ENCODE data around the gene ADAM20.

ADAM20 gene

GRCh38 chr14:70534904-70535303, at the start of gene ADAM20:
Gene ADAM20 (minus strand): TSS chr14:70535004. CDS start chr14:70524757, 10,247 bp downstream.
- H2AFZ ChIP-seq (ENCODE audit: low read length, unreplicated experiment), result no peak within 1 kb of the TSS
- H3K4me3 ChIP-seq (ENCODE audit: low read depth, low read length), result no peak within 1 kb of the TSS

GRCh38 chr14:70576891-70577290, 42.1 kb upstream of the ADAM20 start:
- H3K79me2 ChIP-seq (ENCODE audit: control insufficient read depth, insufficient read depth, low read length, unreplicated experiment), result no peaks in the 10 kb centered on the region
- no peak overlapping the region for H3K27ac ChIP-seq (ENCODE audit: low read depth, low read length)
- H2AFZ ChIP-seq (ENCODE audit: low read length, unreplicated experiment), result no peak overlapping the region
- no peak overlapping the region for H3K4me3 ChIP-seq (ENCODE audit: low read depth, low read length)
- no peaks in the 10 kb centered on the region for H3K27me3 ChIP-seq (ENCODE audit: insufficient read depth, low read length)
- no peaks in the 10 kb centered on the region for H3K4me1 ChIP-seq (ENCODE audit: control insufficient read depth, insufficient read depth, low read length, unreplicated experiment)
- peaks cover 13% of the 10 kb centered on the region for H3K36me3 ChIP-seq (ENCODE audit: insufficient read depth, low read length)

More at GRCh38 chr14:70534904-70535303, at the start of gene ADAM20:
- Histone ChIP-seq H3K79me2 (ENCODE audit: control insufficient read depth, insufficient read depth, low read length, unreplicated experiment) (no peaks in the 10 kb centered on the region), H3K27ac (ENCODE audit: low read depth, low read length) (no peak within 1 kb of the TSS), H3K27me3 (ENCODE audit: insufficient read depth, low read length) (no peaks in the 10 kb centered on the region), H3K36me3 (ENCODE audit: insufficient read depth, low read length) (no peaks in the 10 kb centered on the region), H3K4me1 (ENCODE audit: control insufficient read depth, insufficient read depth, low read length, unreplicated experiment) (no peaks in the 10 kb centered on the region)

GRCh38 chr14:70573050-70573449, 38.2 kb upstream of the ADAM20 start:
- Histone ChIP-seq H2AFZ (ENCODE audit: low read length, unreplicated experiment) (no peak overlapping the region), H3K27ac (ENCODE audit: low read depth, low read length) (no peak overlapping the region), H3K4me1 (ENCODE audit: control insufficient read depth, insufficient read depth, low read length, unreplicated experiment) (no peaks in the 10 kb centered on the region), H3K27me3 (ENCODE audit: insufficient read depth, low read length) (no peaks in the 10 kb centered on the region), H3K4me3 (ENCODE audit: low read depth, low read length) (no peak overlapping the region), H3K79me2 (ENCODE audit: control insufficient read depth, insufficient read depth, low read length, unreplicated experiment) (no peaks in the 10 kb centered on the region), H3K36me3 (ENCODE audit: insufficient read depth, low read length) (no peaks in the 10 kb centered on the region)

GRCh38 chr14:70571139-70571538, 36.3 kb upstream of the ADAM20 start:
- Histone ChIP-seq H2AFZ (ENCODE audit: low read length, unreplicated experiment) (no peak overlapping the region), H3K27ac (ENCODE audit: low read depth, low read length) (no peak overlapping the region), H3K4me1 (ENCODE audit: control insufficient read depth, insufficient read depth, low read length, unreplicated experiment) (no peaks in the 10 kb centered on the region), H3K4me3 (ENCODE audit: low read depth, low read length) (no peak overlapping the region), H3K27me3 (ENCODE audit: insufficient read depth, low read length) (no peaks in the 10 kb centered on the region), H3K36me3 (ENCODE audit: insufficient read depth, low read length) (no peaks in the 10 kb centered on the region), H3K79me2 (ENCODE audit: control insufficient read depth, insufficient read depth, low read length, unreplicated experiment) (no peaks in the 10 kb centered on the region)

GRCh38 chr14:70567791-70568190, 33.0 kb upstream of the ADAM20 start:
- no peak overlapping the region for H2AFZ ChIP-seq (ENCODE audit: low read length, unreplicated experiment)
- H3K27ac ChIP-seq (ENCODE audit: low read depth, low read length), result no peak overlapping the region
- no peaks in the 10 kb centered on the region for H3K4me1 ChIP-seq (ENCODE audit: control insufficient read depth, insufficient read depth, low read length, unreplicated experiment)
- no peaks in the 10 kb centered on the region for H3K79me2 ChIP-seq (ENCODE audit: control insufficient read depth, insufficient read depth, low read length, unreplicated experiment)
- H3K27me3 ChIP-seq (ENCODE audit: insufficient read depth, low read length), result no peaks in the 10 kb centered on the region
- H3K36me3 ChIP-seq (ENCODE audit: insufficient read depth, low read length), result peaks cover 10% of the 10 kb centered on the region; the same call in 1 of the 2 replicates
- no peak overlapping the region for H3K4me3 ChIP-seq (ENCODE audit: low read depth, low read length)

GRCh38 chr14:70563869-70564268, 29.1 kb upstream of the ADAM20 start:
- H2AFZ ChIP-seq (ENCODE audit: low read length, unreplicated experiment), result no peak overlapping the region
- H3K27ac ChIP-seq (ENCODE audit: low read depth, low read length), result no peak overlapping the region
- H3K27me3 ChIP-seq (ENCODE audit: insufficient read depth, low read length), result no peaks in the 10 kb centered on the region
- no peaks in the 10 kb centered on the region for H3K79me2 ChIP-seq (ENCODE audit: control insufficient read depth, insufficient read depth, low read length, unreplicated experiment)
- H3K36me3 ChIP-seq (ENCODE audit: insufficient read depth, low read length), result peaks cover 13% of the 10 kb centered on the region; the same call in 1 of the 2 replicates
- no peaks in the 10 kb centered on the region for H3K4me1 ChIP-seq (ENCODE audit: control insufficient read depth, insufficient read depth, low read length, unreplicated experiment)
- no peak overlapping the region for H3K4me3 ChIP-seq (ENCODE audit: low read depth, low read length)

- Histone ChIP-seq H3K4me3 (ENCODE audit: low read depth, low read length) (no peak overlapping the region), H3K27me3 (ENCODE audit: insufficient read depth, low read length) (no peaks in the 10 kb centered on the region), H3K27ac (ENCODE audit: low read depth, low read length) (no peak overlapping the region), H2AFZ (ENCODE audit: low read length, unreplicated experiment) (no peak overlapping the region), H3K4me1 (ENCODE audit: control insufficient read depth, insufficient read depth, low read length, unreplicated experiment) (no peaks in the 10 kb centered on the region), H3K36me3 (ENCODE audit: insufficient read depth, low read length) (peaks cover 13% of the 10 kb centered on the region; the same call in 1 of the 2 replicates), H3K79me2 (ENCODE audit: control insufficient read depth, insufficient read depth, low read length, unreplicated experiment) (no peaks in the 10 kb centered on the region)
These were observed 28.6 kb upstream of the ADAM20 start for GRCh38 chr14:70563417-70563816.

GRCh38 chr14:70558356-70558755, 23.6 kb upstream of the ADAM20 start:
- H3K36me3 ChIP-seq (ENCODE audit: insufficient read depth, low read length), result peaks cover 9% of the 10 kb centered on the region; the same call in 1 of the 2 replicates
- no peaks in the 10 kb centered on the region for H3K4me1 ChIP-seq (ENCODE audit: control insufficient read depth, insufficient read depth, low read length, unreplicated experiment)
- H2AFZ ChIP-seq (ENCODE audit: low read length, unreplicated experiment), result no peak overlapping the region
- no peaks in the 10 kb centered on the region for H3K79me2 ChIP-seq (ENCODE audit: control insufficient read depth, insufficient read depth, low read length, unreplicated experiment)
- H3K27ac ChIP-seq (ENCODE audit: low read depth, low read length), result no peak overlapping the region
- no peaks in the 10 kb centered on the region for H3K27me3 ChIP-seq (ENCODE audit: insufficient read depth, low read length)
- H3K4me3 ChIP-seq (ENCODE audit: low read depth, low read length), result no peak overlapping the region

- H2AFZ ChIP-seq (ENCODE audit: low read length, unreplicated experiment), result no peak overlapping the region
- no peaks in the 10 kb centered on the region for H3K4me1 ChIP-seq (ENCODE audit: control insufficient read depth, insufficient read depth, low read length, unreplicated experiment)
- H3K27ac ChIP-seq (ENCODE audit: low read depth, low read length), result no peak overlapping the region
- no peaks in the 10 kb centered on the region for H3K27me3 ChIP-seq (ENCODE audit: insufficient read depth, low read length)
- H3K79me2 ChIP-seq (ENCODE audit: control insufficient read depth, insufficient read depth, low read length, unreplicated experiment), result no peaks in the 10 kb centered on the region
- H3K4me3 ChIP-seq (ENCODE audit: low read depth, low read length), result no peak overlapping the region
- no peaks in the 10 kb centered on the region for H3K36me3 ChIP-seq (ENCODE audit: insufficient read depth, low read length)
These were observed 21.1 kb upstream of the ADAM20 start for GRCh38 chr14:70555890-70556289.

- H3K79me2 ChIP-seq (ENCODE audit: control insufficient read depth, insufficient read depth, low read length, unreplicated experiment), result no peaks in the 10 kb centered on the region
- no peaks in the 10 kb centered on the region for H3K27me3 ChIP-seq (ENCODE audit: insufficient read depth, low read length)
- H3K36me3 ChIP-seq (ENCODE audit: insufficient read depth, low read length), result no peaks in the 10 kb centered on the region
- H3K4me3 ChIP-seq (ENCODE audit: low read depth, low read length), result no peak overlapping the region
- no peaks in the 10 kb centered on the region for H3K4me1 ChIP-seq (ENCODE audit: control insufficient read depth, insufficient read depth, low read length, unreplicated experiment)
- H3K27ac ChIP-seq (ENCODE audit: low read depth, low read length), result no peak overlapping the region
- H2AFZ ChIP-seq (ENCODE audit: low read length, unreplicated experiment), result no peak overlapping the region
These were observed 3.3 kb upstream of the ADAM20 start for GRCh38 chr14:70538087-70538486.

- H2AFZ ChIP-seq (ENCODE audit: low read length, unreplicated experiment), result no peak overlapping the region
- no peaks in the 10 kb centered on the region for H3K27me3 ChIP-seq (ENCODE audit: insufficient read depth, low read length)
- H3K79me2 ChIP-seq (ENCODE audit: control insufficient read depth, insufficient read depth, low read length, unreplicated experiment), result no peaks in the 10 kb centered on the region
- H3K4me1 ChIP-seq (ENCODE audit: control insufficient read depth, insufficient read depth, low read length, unreplicated experiment), result no peaks in the 10 kb centered on the region
- H3K36me3 ChIP-seq (ENCODE audit: insufficient read depth, low read length), result no peaks in the 10 kb centered on the region
- no peak overlapping the region for H3K27ac ChIP-seq (ENCODE audit: low read depth, low read length)
- no peak overlapping the region for H3K4me3 ChIP-seq (ENCODE audit: low read depth, low read length)
These were observed 2.0 kb upstream of the ADAM20 start for GRCh38 chr14:70536830-70537229.

Data from ACC112 (cell line).